Measurements from ENCODE around the gene ADIPOR2. TPM values are rescaled to one million over a fixed set of nuclear protein-coding genes. Genes with fewer than 3 reads are reported as not detected.
"Not testable (repeated sequence)": the region's sequence is repeated elsewhere in the genome, so short reads cannot be mapped to it uniquely, and the experiment has no call there.

The ADIPOR2 gene
- polyA plus RNA-seq, 3 donors, result 3.9 to 14.6 (median 6.2) TPM

DNA sequence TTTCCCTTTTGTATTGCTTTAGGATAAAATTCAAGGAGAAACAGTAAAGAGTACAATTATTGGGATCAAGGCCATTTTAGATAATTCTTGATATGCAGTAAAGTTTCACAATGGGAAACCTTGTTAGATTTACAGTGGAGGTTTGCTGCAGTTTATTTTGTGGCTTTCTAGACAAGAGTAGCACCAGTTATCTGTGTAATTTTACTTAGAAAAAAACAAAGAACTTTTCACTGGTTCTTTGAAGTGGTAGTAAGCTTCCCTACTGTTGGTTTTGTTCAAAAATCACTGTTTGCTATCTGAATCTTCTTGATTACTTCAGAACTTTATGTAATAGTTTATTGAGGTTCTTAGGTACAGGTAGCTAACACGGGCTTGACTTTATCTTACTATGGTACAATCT is 42.0 kb downstream of the ADIPOR2 start:
- Histone ChIP-seq H3K27me3 (ENCODE audit: control insufficient read depth in 2 of 2, insufficient read depth in 2 of 2, low read length in 2 of 2) (no peaks in the 10 kb centered on the region), H3K4me3 (replicated peaks in 1 of 3; ENCODE audit: low read depth in 2 of 3, low read length in 3 of 3) (no peak overlapping the region), H3K36me3 (replicated peaks in 1 of 2; ENCODE audit: control insufficient read depth in 1 of 2, insufficient read depth in 2 of 2, low read length in 2 of 2) (peaks cover 0 to under 1% of the 10 kb centered on the region in 2 donors), H3K27ac (ENCODE audit: low read depth in 1 of 2, low read length in 2 of 2) (no peak overlapping the region), H3K4me2 (replicated peaks; ENCODE audit: extremely low read depth, low read length, poor library complexity, severe bottlenecking) (no peak overlapping the region), H3K9me3 (replicated peaks in 1 of 2; ENCODE audit: control insufficient read depth in 1 of 2, insufficient read depth in 1 of 2, low read length in 2 of 2) (no peaks in the 10 kb centered on the region), H3K4me1 (ENCODE audit: control insufficient read depth in 1 of 2, insufficient read depth in 2 of 2, low read length in 2 of 2) (no peaks in the 10 kb centered on the region), H3K79me2 (ENCODE audit: insufficient read depth, low read length) (peaks cover 70% of the 10 kb centered on the region), H3K9ac (ENCODE audit: insufficient read depth, low read length, poor library complexity, severe bottlenecking) (no peak overlapping the region), H4K20me1 (ENCODE audit: insufficient read depth, low read length) (peaks cover 27% of the 10 kb centered on the region), H2AFZ (ENCODE audit: insufficient read depth, low read depth, low read length, poor library complexity, severe bottlenecking) (no peak overlapping the region)
- intact Hi-C loops (cut with micrococcal nuclease), result no loop called here
- TF ChIP-seq, protein P1, sequence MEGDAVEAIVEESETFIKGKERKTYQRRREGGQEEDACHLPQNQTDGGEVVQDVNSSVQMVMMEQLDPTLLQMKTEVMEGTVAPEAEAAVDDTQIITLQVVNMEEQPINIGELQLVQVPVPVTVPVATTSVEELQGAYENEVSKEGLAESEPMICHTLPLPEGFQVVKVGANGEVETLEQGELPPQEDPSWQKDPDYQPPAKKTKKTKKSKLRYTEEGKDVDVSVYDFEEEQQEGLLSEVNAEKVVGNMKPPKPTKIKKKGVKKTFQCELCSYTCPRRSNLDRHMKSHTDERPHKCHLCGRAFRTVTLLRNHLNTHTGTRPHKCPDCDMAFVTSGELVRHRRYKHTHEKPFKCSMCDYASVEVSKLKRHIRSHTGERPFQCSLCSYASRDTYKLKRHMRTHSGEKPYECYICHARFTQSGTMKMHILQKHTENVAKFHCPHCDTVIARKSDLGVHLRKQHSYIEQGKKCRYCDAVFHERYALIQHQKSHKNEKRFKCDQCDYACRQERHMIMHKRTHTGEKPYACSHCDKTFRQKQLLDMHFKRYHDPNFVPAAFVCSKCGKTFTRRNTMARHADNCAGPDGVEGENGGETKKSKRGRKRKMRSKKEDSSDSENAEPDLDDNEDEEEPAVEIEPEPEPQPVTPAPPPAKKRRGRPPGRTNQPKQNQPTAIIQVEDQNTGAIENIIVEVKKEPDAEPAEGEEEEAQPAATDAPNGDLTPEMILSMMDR (IDR thresholded peaks at IDR 0.05), result no peak
- Mint-ChIP-seq H3K4me3 (no peak overlapping the region), H3K27me3 (ENCODE audit: low read depth in 3 of 3) (peaks cover 0 to 2% (median 0%) of the 10 kb centered on the region in 3 donors), H3K27ac (no peak overlapping the region), H3K9me3 (peaks cover 0 to 3% (median 0%) of the 10 kb centered on the region in 7 donors), H3K36me3 (peaks cover 10 to 14% of the 10 kb centered on the region in 2 donors), H3K4me1 (peaks cover 9% of the 10 kb centered on the region)
- no peak for DNase-seq
- no CpG with 5 or more reads among the region's 1 CpG for whole genome bisulfite sequencing (ENCODE audit: insufficient coverage)

- H2AFZ ChIP-seq (ENCODE audit: insufficient read depth, low read depth, low read length, poor library complexity, severe bottlenecking); H3K4me1 Mint-ChIP-seq; H3K4me3 Mint-ChIP-seq; intact Hi-C loops (cut with micrococcal nuclease); DNase-seq; H3K27ac Mint-ChIP-seq; H3K27ac ChIP-seq (ENCODE audit: low read depth in 1 of 2, low read length in 2 of 2); H3K9me3 ChIP-seq (replicated peaks in 1 of 2; ENCODE audit: control insufficient read depth in 1 of 2, insufficient read depth in 1 of 2, low read length in 2 of 2); H3K27me3 ChIP-seq (ENCODE audit: control insufficient read depth in 2 of 2, insufficient read depth in 2 of 2, low read length in 2 of 2); H3K9ac ChIP-seq (ENCODE audit: insufficient read depth, low read length, poor library complexity, severe bottlenecking); H3K27me3 Mint-ChIP-seq (ENCODE audit: low read depth in 3 of 3); H3K4me1 ChIP-seq (ENCODE audit: control insufficient read depth in 1 of 2, insufficient read depth in 2 of 2, low read length in 2 of 2); H3K9me3 Mint-ChIP-seq; H3K36me3 ChIP-seq (replicated peaks in 1 of 2; ENCODE audit: control insufficient read depth in 1 of 2, insufficient read depth in 2 of 2, low read length in 2 of 2); H3K4me3 ChIP-seq (replicated peaks in 1 of 3; ENCODE audit: low read depth in 2 of 3, low read length in 3 of 3); H3K4me2 ChIP-seq (replicated peaks; ENCODE audit: extremely low read depth, low read length, poor library complexity, severe bottlenecking): not testable (repeated sequence)
- Histone ChIP-seq H3K79me2 (ENCODE audit: insufficient read depth, low read length) (peaks cover 71% of the 10 kb centered on the region), H4K20me1 (ENCODE audit: insufficient read depth, low read length) (peaks cover 35% of the 10 kb centered on the region)
- H3K36me3 Mint-ChIP-seq, result peaks cover 9 to 15% of the 10 kb centered on the region in 2 donors
- no CpG with 5 or more reads among the region's 5 CpGs for WGBS (ENCODE audit: insufficient coverage)
Observed at GRCh38 chr12:1733712-1734111, 42.8 kb downstream of the ADIPOR2 start.
